Measurements from ENCODE around the gene KCNH3. TPM values are rescaled to one million over a fixed set of nuclear protein-coding genes. Genes with fewer than 3 reads are reported as not detected.
"Not testable (repeated sequence)": the region's sequence is repeated elsewhere in the genome, so short reads cannot be mapped to it uniquely, and the experiment has no call there.

KCNH3 gene
- total RNA-seq, 4 donors from 2014 or later = 0.94 to 2.2 (median 2.1) TPM; not detected in 1

DNA sequence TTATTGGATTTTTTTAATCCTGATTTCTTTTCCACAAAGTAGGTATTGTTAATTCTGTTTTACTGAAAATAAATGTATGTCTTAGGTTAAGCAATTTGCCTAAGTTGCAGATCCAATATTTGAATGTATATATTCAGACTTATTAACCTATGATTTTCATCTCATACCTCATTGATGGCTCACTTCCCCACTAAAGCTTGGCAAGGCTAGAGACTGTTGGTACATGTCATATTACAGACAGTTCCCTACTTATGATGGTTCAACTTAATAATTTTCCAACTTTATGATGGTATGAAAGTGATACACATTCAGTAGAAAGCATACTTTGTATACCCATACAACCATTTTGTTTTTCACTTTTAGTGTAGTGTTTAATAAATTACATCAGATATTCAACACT is 33.2 kb upstream of the KCNH3 start:
- Histone ChIP-seq H3K4me3 (replicated peaks in 1 of 3) (no peak overlapping the region), H3K36me3 (no peaks in the 10 kb centered on the region)
- intact Hi-C loops (cut with DNase I) = no loop called here

DNA sequence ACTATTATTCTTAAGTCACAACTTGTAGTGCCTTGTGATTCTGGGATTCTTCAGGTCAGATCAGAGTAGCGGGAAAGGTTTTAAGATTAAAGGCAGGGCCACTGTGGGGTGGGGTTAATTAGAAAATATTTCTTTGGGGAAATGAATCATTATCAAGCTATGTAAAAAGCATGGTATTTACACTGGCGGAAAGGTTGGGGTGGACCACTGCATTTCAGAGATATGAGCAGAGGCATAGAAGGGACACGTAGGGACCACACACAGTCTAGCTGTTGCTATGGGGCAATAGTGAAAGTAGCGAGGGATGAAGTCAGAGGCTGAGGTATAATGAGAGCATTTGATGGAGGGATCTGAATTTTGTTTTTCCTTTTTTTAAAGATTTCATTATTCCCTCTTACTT is 31.7 kb upstream of the KCNH3 start:
- no peak overlapping the region for H3K27ac ChIP-seq
- no peaks in the 10 kb centered on the region for H3K27me3 ChIP-seq
- no peak overlapping the region for H3K4me3 ChIP-seq (replicated peaks in 1 of 3)
- peaks cover 5 to 10% of the 10 kb centered on the region in 2 donors for H3K4me1 ChIP-seq
- no peaks in the 10 kb centered on the region for H3K9me3 ChIP-seq
- intact Hi-C loops (cut with DNase I) = no loop called here
- TF ChIP-seq POLR2A (IDR thresholded peaks at IDR 0.05) = no peak
- no peak for TF ChIP-seq CTCF (IDR thresholded peaks at IDR 0.05)
- 91 to 95% methylated on average over 4 of the region's 4 CpGs for WGBS, 2 donors
- H3K36me3 ChIP-seq = no peaks in the 10 kb centered on the region
- no peak for DNase-seq

More for the DNA sequence above, 33.2 kb upstream of the KCNH3 start:
- Histone ChIP-seq H3K27ac (no peak overlapping the region), H3K9me3 (no peaks in the 10 kb centered on the region), H3K27me3 (no peaks in the 10 kb centered on the region), H3K4me1 (peaks cover 4 to 5% of the 10 kb centered on the region in 2 donors)
- TF ChIP-seq CTCF (IDR thresholded peaks at IDR 0.05) = no peak
- no peak for TF ChIP-seq POLR2A (IDR thresholded peaks at IDR 0.05)
- no peak for DNase-seq

- H3K4me1 ChIP-seq; intact Hi-C loops (cut with DNase I); H3K4me3 ChIP-seq (replicated peaks in 1 of 3); H3K27ac ChIP-seq; H3K9me3 ChIP-seq; DNase-seq; H3K27me3 ChIP-seq; H3K36me3 ChIP-seq: not testable (repeated sequence)
- WGBS, 2 donors = 94 to 96% methylated on average over 8 of the region's 8 CpGs
Observed at GRCh38 chr12:49509681-49510080, 29.1 kb upstream of the KCNH3 start.

DNA sequence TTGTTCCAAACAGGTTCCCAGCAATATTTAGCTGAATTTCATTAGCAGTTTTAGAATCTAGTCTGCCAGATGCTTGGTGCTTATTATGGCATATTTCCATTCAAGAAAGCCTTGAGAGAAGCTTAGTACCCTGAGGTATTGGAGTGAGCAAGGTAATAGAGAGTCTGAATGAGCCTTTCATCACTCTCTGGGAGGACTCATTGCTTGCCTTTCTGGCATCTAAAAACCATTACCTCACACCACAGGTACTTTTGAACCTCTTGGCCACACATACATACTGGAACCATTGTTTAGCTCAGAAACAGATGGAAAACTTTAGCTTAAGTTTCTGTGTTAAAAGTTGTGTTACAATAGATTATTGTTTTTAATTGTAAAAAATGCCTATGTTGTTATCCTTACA is 27.4 kb upstream of the KCNH3 start:
- Histone ChIP-seq H3K4me1 (peaks cover 0 to 15% of the 10 kb centered on the region in 2 donors), H3K27ac (no peak overlapping the region), H3K36me3 (no peaks in the 10 kb centered on the region), H3K9me3 (no peaks in the 10 kb centered on the region), H3K4me3 (replicated peaks in 1 of 3) (no peak overlapping the region), H3K27me3 (no peaks in the 10 kb centered on the region)
- no peak for DNase-seq
- TF ChIP-seq POLR2A (IDR thresholded peaks at IDR 0.05) (no peak), CTCF (IDR thresholded peaks at IDR 0.05) (no peak)
- intact Hi-C loops (cut with DNase I) = no loop called here

DNA sequence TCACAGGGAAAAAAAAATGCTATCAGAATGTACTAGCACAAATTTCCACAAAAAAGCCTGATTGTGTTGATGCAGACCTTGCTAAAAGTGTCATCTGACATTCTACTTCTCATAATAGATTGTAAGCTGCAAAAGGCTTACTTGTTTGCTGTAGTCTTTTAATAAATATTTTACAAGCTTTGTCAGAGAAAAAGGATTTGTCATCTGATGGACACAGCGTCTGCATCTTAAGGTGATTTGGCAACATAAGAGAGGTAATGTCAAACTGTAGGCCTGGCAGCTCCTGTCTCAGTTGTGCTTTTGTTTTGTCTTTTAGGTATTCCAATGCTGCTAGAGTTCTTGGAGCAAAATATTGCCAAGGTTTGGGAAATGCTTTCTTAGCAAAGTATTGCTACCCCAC is 26.3 kb upstream of the KCNH3 start:
- Histone ChIP-seq H3K9me3 (no peaks in the 10 kb centered on the region), H3K27ac (no peak overlapping the region), H3K27me3 (no peaks in the 10 kb centered on the region), H3K36me3 (no peaks in the 10 kb centered on the region), H3K4me1 (peaks cover 0 to 15% of the 10 kb centered on the region in 2 donors), H3K4me3 (replicated peaks in 1 of 3) (no peak overlapping the region)
- intact Hi-C loops (cut with DNase I) = loop anchor here (2.0 kb wide), 1 partner anchor 152 kb away; no protein-coding TSS in a partner anchor
- no peak for TF ChIP-seq POLR2A (IDR thresholded peaks at IDR 0.05)
- no peak for TF ChIP-seq CTCF (IDR thresholded peaks at IDR 0.05)
- WGBS, 2 donors = 95 to 100% methylated on average over 1 of the region's 1 CpG
- no peak for DNase-seq

DNA sequence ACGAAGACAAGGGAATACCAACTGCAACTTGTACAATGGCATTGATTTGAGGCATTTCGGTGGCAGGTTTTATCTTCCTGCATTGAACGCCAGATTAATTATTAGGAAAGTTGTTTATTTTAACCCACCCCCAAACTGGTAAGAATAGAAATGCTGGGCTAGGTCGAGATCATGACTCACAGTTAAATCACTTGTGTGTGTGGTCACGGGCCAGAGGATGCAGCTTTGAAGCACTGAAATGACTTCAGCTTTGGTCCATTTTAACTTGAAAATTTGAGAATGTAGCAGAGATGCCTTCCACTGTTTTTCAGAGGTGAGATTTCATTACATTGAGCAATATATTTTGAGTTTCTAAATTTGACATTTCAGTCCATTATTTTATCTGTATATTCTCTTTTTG is 23.6 kb upstream of the KCNH3 start:
- intact Hi-C loops (cut with DNase I) = no loop called here
- H3K4me1 ChIP-seq = peaks cover 0 to 15% of the 10 kb centered on the region in 2 donors
- WGBS, 2 donors = 53 to 67% methylated on average over 5 of the region's 5 CpGs
- TF ChIP-seq POLR2A (IDR thresholded peaks at IDR 0.05) = no peak
- no peak for TF ChIP-seq CTCF (IDR thresholded peaks at IDR 0.05)
- H3K9me3 ChIP-seq = no peaks in the 10 kb centered on the region
- DNase-seq = peak; percentile 34 to 51
- H3K27ac ChIP-seq = no peak overlapping the region
- H3K36me3 ChIP-seq = no peaks in the 10 kb centered on the region
- no peaks in the 10 kb centered on the region for H3K27me3 ChIP-seq
- no peak overlapping the region for H3K4me3 ChIP-seq (replicated peaks in 1 of 3)

Data from thyroid gland (tissue), 4 donors.